ENCODE data around the gene FAM228B. TPM values are rescaled to one million over a fixed set of nuclear protein-coding genes. Genes with fewer than 3 reads are reported as not detected.

Gene FAM228B
- total RNA-seq (ENCODE audit: unreplicated experiment) = 18.9 TPM
- long read RNA-seq, partial matches to known transcripts = 0 of 6 reads
- long read RNA-seq, other reads (novel, unspliced or antisense) = 6 of 6 reads

DNA sequence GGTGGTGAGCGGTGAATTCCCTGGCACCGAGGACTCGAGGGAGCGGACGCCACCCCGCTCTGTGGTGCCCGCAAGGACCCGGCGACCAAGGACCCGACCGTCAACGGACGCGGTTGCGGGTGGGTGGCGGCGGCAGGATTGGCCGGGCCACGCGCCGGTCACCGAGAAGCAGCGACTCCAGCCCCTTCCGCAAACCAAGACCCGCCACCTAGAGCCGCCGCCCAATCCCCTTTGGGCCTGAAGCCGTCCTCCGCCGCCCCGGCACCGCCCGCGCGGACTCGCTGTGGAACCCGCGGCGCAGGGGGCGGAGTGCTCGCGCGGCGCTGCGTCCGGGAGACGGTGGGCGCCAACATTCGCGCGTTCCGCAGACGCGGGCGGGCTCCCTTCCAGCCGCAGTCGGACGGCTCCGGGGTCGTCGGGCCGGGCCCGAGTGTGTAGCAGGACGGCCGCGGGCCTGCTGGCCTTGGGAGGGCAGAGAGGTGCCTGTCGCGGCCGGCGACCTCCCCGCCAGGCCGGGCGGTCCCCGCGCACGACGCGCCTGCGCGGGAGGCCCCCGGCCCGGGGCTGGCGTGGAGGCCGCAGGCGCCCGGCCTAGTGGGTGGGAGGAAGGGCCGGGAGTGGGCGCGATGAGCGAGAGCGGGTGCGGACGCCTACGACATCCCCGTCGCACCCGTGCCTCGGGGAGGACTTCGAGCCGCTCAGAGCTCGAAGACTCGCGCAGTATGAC lies at the start of gene FAM228B, which contains the start of gene PFN4:
Gene FAM228B, plus strand, starts transcription at position 275 of the 727 bp plus-strand sequence. CDS start 893 bp downstream, outside the sequence.
Gene PFN4, minus strand, starts transcription at position 140 of the 727 bp plus-strand sequence. CDS start 799 bp downstream, outside the sequence.
- Mint-ChIP-seq H3K9me3 (ENCODE audit: unreplicated experiment) (peaks cover 5% of the 10 kb centered on the region), H3K27ac (ENCODE audit: unreplicated experiment) (peak within 1 kb of the TSS; percentile 82), H3K36me3 (ENCODE audit: unreplicated experiment) (no peaks in the 10 kb centered on the region), H3K4me1 (ENCODE audit: low read depth, unreplicated experiment) (peaks cover 10% of the 10 kb centered on the region), H3K4me3 (ENCODE audit: unreplicated experiment) (peak within 1 kb of the TSS; percentile 92), H3K27me3 (ENCODE audit: unreplicated experiment) (peaks cover 3% of the 10 kb centered on the region)
- peak; percentile 77 for DNase-seq
- TF ChIP-seq, protein P1, sequence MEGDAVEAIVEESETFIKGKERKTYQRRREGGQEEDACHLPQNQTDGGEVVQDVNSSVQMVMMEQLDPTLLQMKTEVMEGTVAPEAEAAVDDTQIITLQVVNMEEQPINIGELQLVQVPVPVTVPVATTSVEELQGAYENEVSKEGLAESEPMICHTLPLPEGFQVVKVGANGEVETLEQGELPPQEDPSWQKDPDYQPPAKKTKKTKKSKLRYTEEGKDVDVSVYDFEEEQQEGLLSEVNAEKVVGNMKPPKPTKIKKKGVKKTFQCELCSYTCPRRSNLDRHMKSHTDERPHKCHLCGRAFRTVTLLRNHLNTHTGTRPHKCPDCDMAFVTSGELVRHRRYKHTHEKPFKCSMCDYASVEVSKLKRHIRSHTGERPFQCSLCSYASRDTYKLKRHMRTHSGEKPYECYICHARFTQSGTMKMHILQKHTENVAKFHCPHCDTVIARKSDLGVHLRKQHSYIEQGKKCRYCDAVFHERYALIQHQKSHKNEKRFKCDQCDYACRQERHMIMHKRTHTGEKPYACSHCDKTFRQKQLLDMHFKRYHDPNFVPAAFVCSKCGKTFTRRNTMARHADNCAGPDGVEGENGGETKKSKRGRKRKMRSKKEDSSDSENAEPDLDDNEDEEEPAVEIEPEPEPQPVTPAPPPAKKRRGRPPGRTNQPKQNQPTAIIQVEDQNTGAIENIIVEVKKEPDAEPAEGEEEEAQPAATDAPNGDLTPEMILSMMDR (IDR thresholded peaks at IDR 0.05; ENCODE audit: partially characterized antibody, unreplicated experiment) = no peak

DNA sequence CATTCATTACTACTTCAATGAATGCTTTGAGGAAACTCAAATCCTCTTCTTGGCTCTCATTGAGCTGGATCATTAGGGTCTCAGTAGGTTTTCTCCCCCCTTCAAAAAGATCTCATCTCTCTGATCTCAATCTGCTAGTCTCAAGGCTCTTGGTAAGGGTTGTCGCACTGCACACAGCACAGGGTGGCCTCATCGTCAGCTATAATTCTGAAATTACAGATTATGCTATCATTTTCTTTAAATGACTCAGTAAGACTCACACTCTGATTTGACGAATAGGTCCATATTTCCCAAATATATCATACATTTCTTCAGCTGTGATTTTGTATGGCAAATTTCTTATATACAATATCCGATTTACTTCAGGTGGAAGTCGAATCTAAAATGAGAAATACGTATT lies 49.5 kb upstream of the FAM228B start:
- H3K4me3 Mint-ChIP-seq (ENCODE audit: unreplicated experiment) = no peak overlapping the region
- H3K36me3 Mint-ChIP-seq (ENCODE audit: unreplicated experiment) = no peaks in the 10 kb centered on the region
- DNase-seq = no peak
- no peaks in the 10 kb centered on the region for H3K27me3 Mint-ChIP-seq (ENCODE audit: unreplicated experiment)
- peaks cover 10% of the 10 kb centered on the region for H3K9me3 Mint-ChIP-seq (ENCODE audit: unreplicated experiment)
- H3K27ac Mint-ChIP-seq (ENCODE audit: unreplicated experiment) = no peak overlapping the region
- H3K4me1 Mint-ChIP-seq (ENCODE audit: low read depth, unreplicated experiment) = peaks cover 5% of the 10 kb centered on the region
- TF ChIP-seq, protein P1 (IDR thresholded peaks at IDR 0.05; ENCODE audit: partially characterized antibody, unreplicated experiment) = no peak

DNA sequence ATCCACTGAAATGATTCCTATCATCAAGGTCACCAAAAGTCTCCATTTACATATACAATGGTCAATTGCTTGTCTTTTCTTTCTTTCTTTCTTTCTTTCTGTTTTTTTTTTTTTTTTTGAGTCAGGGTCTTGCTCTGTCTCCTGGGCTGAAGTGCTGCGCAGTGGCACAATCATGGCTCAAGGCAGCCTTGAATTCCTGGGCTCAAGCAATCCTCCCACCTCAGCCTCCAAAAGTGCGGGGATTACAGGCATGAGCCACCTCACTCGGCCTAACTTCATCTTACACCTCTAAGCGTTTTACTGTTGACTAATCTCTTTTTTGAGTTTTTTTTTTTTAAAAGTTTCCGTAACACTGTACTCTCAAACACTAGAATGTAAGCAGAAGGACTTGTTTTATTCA lies 48.0 kb upstream of the FAM228B start:
- Mint-ChIP-seq H3K36me3 (ENCODE audit: unreplicated experiment) (no peaks in the 10 kb centered on the region), H3K27ac (ENCODE audit: unreplicated experiment) (no peak overlapping the region)
- TF ChIP-seq, protein P1 (IDR thresholded peaks at IDR 0.05; ENCODE audit: partially characterized antibody, unreplicated experiment) = no peak

DNA sequence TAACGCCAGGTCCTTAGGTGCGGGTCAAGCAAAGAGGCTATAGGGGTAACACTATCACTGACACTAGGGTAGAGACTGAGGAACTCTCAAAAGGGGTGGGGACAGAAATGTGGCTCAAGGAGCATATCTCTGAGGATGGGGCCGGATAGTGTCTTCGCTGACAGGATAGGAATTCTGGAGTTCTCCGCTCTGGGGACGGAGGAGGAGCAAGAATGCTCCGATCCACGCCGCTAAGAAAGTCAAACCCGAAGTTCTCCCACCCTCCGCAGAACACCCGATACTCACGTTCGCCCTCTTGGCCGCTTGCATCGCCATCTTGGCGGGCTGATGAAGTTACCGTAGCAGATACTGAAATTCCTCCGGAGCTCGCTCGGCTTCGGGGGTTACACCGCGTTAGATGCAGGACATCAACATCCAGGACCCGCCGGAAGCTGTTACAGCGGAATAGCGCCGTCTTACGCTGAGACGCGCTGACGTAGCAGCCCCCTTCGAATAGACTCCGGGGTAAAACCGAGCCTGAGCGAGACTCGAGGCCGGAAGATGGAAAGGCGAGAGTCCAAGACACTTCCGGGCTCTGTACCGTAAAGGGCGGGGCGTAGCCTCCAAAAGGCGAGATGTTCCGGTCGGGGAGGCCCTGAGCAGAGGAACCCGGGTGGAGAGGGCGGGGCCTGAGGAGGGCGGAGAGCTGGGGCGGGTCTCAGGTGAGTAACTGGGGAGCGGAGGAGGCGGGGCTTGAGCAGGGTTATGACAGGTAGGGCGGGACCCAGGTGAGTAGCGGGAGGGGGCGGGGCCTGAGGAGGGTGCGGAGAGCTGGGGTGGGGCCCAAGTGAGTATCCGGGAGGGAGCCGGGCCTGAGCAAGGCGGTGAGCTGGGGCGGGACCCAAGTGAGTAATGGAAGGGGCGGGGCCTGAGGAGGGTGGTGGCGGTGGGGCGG lies 47.1 kb upstream of the FAM228B start, which contains the start of gene SF3B6:
Gene SF3B6, minus strand, starts transcription at position 412 of the 934 bp plus-strand sequence. Its CDS starts 97 bp downstream, at position 315.
- H3K36me3 Mint-ChIP-seq (ENCODE audit: unreplicated experiment) = no peaks in the 10 kb centered on the region
- peak within 1 kb of the TSS; percentile 90 for H3K27ac Mint-ChIP-seq (ENCODE audit: unreplicated experiment)

More for the DNA sequence above, 48.0 kb upstream of the FAM228B start:
- peak overlapping the region; percentile 98 for H3K4me3 Mint-ChIP-seq (ENCODE audit: unreplicated experiment)
- H3K27me3 Mint-ChIP-seq (ENCODE audit: unreplicated experiment) = no peaks in the 10 kb centered on the region
- H3K4me1 Mint-ChIP-seq (ENCODE audit: low read depth, unreplicated experiment) = peaks cover 5% of the 10 kb centered on the region
- no peak for DNase-seq
- H3K9me3 Mint-ChIP-seq (ENCODE audit: unreplicated experiment) = peaks cover 10% of the 10 kb centered on the region

More for the DNA sequence above, 47.1 kb upstream of the FAM228B start, which contains the start of gene SF3B6:
- Mint-ChIP-seq H3K9me3 (ENCODE audit: unreplicated experiment) (peaks cover 11% of the 10 kb centered on the region), H3K27me3 (ENCODE audit: unreplicated experiment) (no peaks in the 10 kb centered on the region), H3K4me3 (ENCODE audit: unreplicated experiment) (peak within 1 kb of the TSS; percentile 98), H3K4me1 (ENCODE audit: low read depth, unreplicated experiment) (peaks cover 7% of the 10 kb centered on the region)
- TF ChIP-seq, protein P1 (IDR thresholded peaks at IDR 0.05; ENCODE audit: partially characterized antibody, unreplicated experiment) = no peak
- DNase-seq = peak; percentile 96
